Tibial nerve (tissue), 4 donors: ENCODE results near the gene TENM4. TPM values are rescaled to one million over a fixed set of nuclear protein-coding genes. Genes with fewer than 3 reads are reported as not detected.

Experiments
- DNase-seq, 2 donors: peaks; one replicate each; pipeline ENCODE4 v3.0.0-alpha.2; 2019; ENCODE audit warnings: low spot score in 2 of 2
- H3K27ac ChIP-seq, 4 donors: fragments of 200-600 bp; sonication (generic) in 3 of 4; one replicate each; pipeline ENCODE4 v1.5.1; 2017 to 2019; ENCODE audit warnings: mild to moderate bottlenecking in 1 of 4
- H3K27me3 ChIP-seq, 2 donors: fragments of 200-600 bp; sonication (generic) in 1 of 2; one replicate each; pipeline versions ENCODE4 v1.5.1 to v1.6.0; 2017 to 2019
- H3K36me3 ChIP-seq, 3 donors: fragments of 200-600 bp; sonication (generic); one replicate each; pipeline ENCODE4 v1.5.1; 2018 to 2019
- H3K4me1 ChIP-seq, 4 donors: fragments of 200-600 bp; sonication (generic) in 3 of 4; one replicate each; pipeline ENCODE4 v1.5.1; 2017 to 2019
- H3K4me3 ChIP-seq, 4 donors: fragments of 200-600 bp; sonication (generic) in 3 of 4; one replicate each; pipeline ENCODE4 v1.5.1; 2017 to 2019; ENCODE audit warnings: mild to moderate bottlenecking in 1 of 4, moderate library complexity in 1 of 4
- H3K9me3 ChIP-seq, 4 donors: fragments of 200-600 bp; sonication (generic) in 3 of 4; one replicate each; pipeline ENCODE4 v1.5.1; 2017 to 2019
- CTCF ChIP-seq, 5 experiments: fragments of 200-600 bp in 3 of 5; fragments of 450-650 bp in 2 of 5; sonication (generic) in 3 of 5; IDR thresholded peaks; one replicate each; pipeline ENCODE4 v1.5.1; 2016 to 2019; ENCODE audit warnings: antibody characterized with exemption in 5 of 5, mild to moderate bottlenecking in 3 of 5, moderate library complexity in 2 of 5
- EP300 ChIP-seq, 2 donors: sonication (generic); formaldehyde crosslinking; IDR thresholded peaks; one replicate each; pipeline ENCODE4 v1.6.1; 2017; ENCODE audit warnings: antibody characterized with exemption in 2 of 2, mild to moderate bottlenecking in 1 of 2
- POLR2A ChIP-seq, 2 donors: fragments of 450-650 bp; IDR thresholded peaks; one replicate each; pipeline ENCODE4 v1.6.1; 2017; ENCODE audit warnings: antibody characterized with exemption in 2 of 2, mild to moderate bottlenecking in 2 of 2, moderate library complexity in 2 of 2
- WGBS, 2 donors: methylation state at CpG; one replicate each; pipeline ENCODE4 v1.1.5; 2018; 5-methylcytosine and 5-hydroxymethylcytosine counted together
- total RNA-seq, 4 donors: library from RNA; depleted of rRNA; stranded (reverse); fragments of >200 nt; gene quantifications; one replicate each; pipeline ENCODE4 v1.1.0, GENCODE V29; 2016

TENM4 gene
- total RNA-seq, 4 donors from 2014 or later: 15.3 to 36.3 (median 19.6) TPM

- DNase-seq: no peak
- no peak for TF ChIP-seq CTCF (IDR thresholded peaks at IDR 0.05)
- no peak for TF ChIP-seq POLR2A (IDR thresholded peaks at IDR 0.05)
- no peak for TF ChIP-seq EP300 (IDR thresholded peaks at IDR 0.05)
- Histone ChIP-seq H3K36me3 (no peaks in the 10 kb centered on the region), H3K9me3 (no peaks in the 10 kb centered on the region), H3K4me1 (no peaks in the 10 kb centered on the region), H3K27ac (no peak overlapping the region), H3K27me3 (no peaks in the 10 kb centered on the region), H3K4me3 (no peak overlapping the region)
Measured at GRCh38 chr11:79484872-79485271, 44.0 kb upstream of the TENM4 start.

GRCh38 chr11:79482800-79483199 lies 42.0 kb upstream of the TENM4 start:
- no peak for DNase-seq
- no peak for TF ChIP-seq POLR2A (IDR thresholded peaks at IDR 0.05)
- TF ChIP-seq EP300 (IDR thresholded peaks at IDR 0.05): no peak
- TF ChIP-seq CTCF (IDR thresholded peaks at IDR 0.05): no peak
- WGBS, 2 donors: 61 to 69% methylated on average over 3 of the region's 3 CpGs
- Histone ChIP-seq H3K27ac (no peak overlapping the region), H3K36me3 (no peaks in the 10 kb centered on the region), H3K9me3 (no peaks in the 10 kb centered on the region), H3K4me3 (no peak overlapping the region), H3K4me1 (no peaks in the 10 kb centered on the region), H3K27me3 (no peaks in the 10 kb centered on the region)

GRCh38 chr11:79481795-79482194 lies 41.0 kb upstream of the TENM4 start:
- 70 to 77% methylated on average over 3 of the region's 3 CpGs for WGBS, 2 donors
- H3K4me3 ChIP-seq: no peak overlapping the region
- TF ChIP-seq CTCF (IDR thresholded peaks at IDR 0.05) (no peak), POLR2A (IDR thresholded peaks at IDR 0.05) (no peak), EP300 (IDR thresholded peaks at IDR 0.05) (no peak)

GRCh38 chr11:79480864-79481263 lies 40.0 kb upstream of the TENM4 start:
- Histone ChIP-seq H3K36me3 (no peaks in the 10 kb centered on the region), H3K9me3 (no peaks in the 10 kb centered on the region), H3K27me3 (no peaks in the 10 kb centered on the region), H3K4me3 (no peak overlapping the region), H3K27ac (no peak overlapping the region), H3K4me1 (no peaks in the 10 kb centered on the region)
- WGBS, 2 donors: 75 to 83% methylated on average over 4 of the region's 4 CpGs
- DNase-seq: no peak
- TF ChIP-seq POLR2A (IDR thresholded peaks at IDR 0.05): no peak
- TF ChIP-seq EP300 (IDR thresholded peaks at IDR 0.05): no peak
- TF ChIP-seq CTCF (IDR thresholded peaks at IDR 0.05): no peak

More at GRCh38 chr11:79481795-79482194, 41.0 kb upstream of the TENM4 start:
- H3K36me3 ChIP-seq: no peaks in the 10 kb centered on the region
- no peaks in the 10 kb centered on the region for H3K27me3 ChIP-seq
- no peaks in the 10 kb centered on the region for H3K4me1 ChIP-seq
- DNase-seq: no peak
- no peak overlapping the region for H3K27ac ChIP-seq
- H3K9me3 ChIP-seq: no peaks in the 10 kb centered on the region

GRCh38 chr11:79472819-79473529 lies 32.1 kb upstream of the TENM4 start:
- WGBS, 2 donors: 53 to 62% methylated on average over 8 of the region's 8 CpGs
- no peaks in the 10 kb centered on the region for H3K36me3 ChIP-seq
- no peaks in the 10 kb centered on the region for H3K4me1 ChIP-seq
- H3K9me3 ChIP-seq: no peaks in the 10 kb centered on the region
- no peak overlapping the region for H3K27ac ChIP-seq
- no peak for TF ChIP-seq CTCF (IDR thresholded peaks at IDR 0.05)
- no peak for TF ChIP-seq POLR2A (IDR thresholded peaks at IDR 0.05)
- TF ChIP-seq EP300 (IDR thresholded peaks at IDR 0.05): no peak
- no peaks in the 10 kb centered on the region for H3K27me3 ChIP-seq
- H3K4me3 ChIP-seq: no peak overlapping the region
- DNase-seq: no peak
